OCI-LY3 (cell line): ENCODE results near the gene CDC42SE1.

ENCODE experiments used
- H2AFZ ChIP-seq: fragments of 200-600, 300-600 bp; shearing (Covaris generic); 2 replicates; pipeline ENCODE4 v1.6.0; 2014; ENCODE audit warnings: antibody characterized with exemption, low read depth, low read length
- H3K27ac ChIP-seq: fragments of 200-600, 300-600 bp; sonication (generic); 2 replicates; pipeline ENCODE4 v1.5.1; 2014; ENCODE audit warnings: mild to moderate bottlenecking, low read length, moderate library complexity, mixed read lengths
- H3K27me3 ChIP-seq: fragments of 200-600, 300-600 bp; sonication (generic); 2 replicates; pipeline ENCODE4 v1.6.1; 2014; ENCODE audit warnings: low read depth, low read length, mixed read lengths
- H3K36me3 ChIP-seq: fragments of 200-600, 300-600 bp; sonication (generic); replicated peaks from 2 replicates; pipeline ENCODE3; 2014; ENCODE audit warnings: low read depth, low read length, mixed read lengths
- H3K4me1 ChIP-seq: fragments of 300-600, 200-600 bp; sonication (generic); 2 replicates; pipeline ENCODE4 v1.6.1; 2014; ENCODE audit warnings: low read length, mixed read lengths
- H3K4me2 ChIP-seq: fragments of 200-600, 300-600 bp; sonication (generic); 2 replicates; pipeline ENCODE4 v1.6.1; 2014; ENCODE audit warnings: low read length, mixed read lengths
- H3K4me3 ChIP-seq: fragments of 300-600, 200-600 bp; sonication (generic); 2 replicates; pipeline ENCODE4 v1.5.1; 2014; ENCODE audit warnings: antibody characterized with exemption, mild to moderate bottlenecking, low read length, moderate library complexity
- H3K79me2 ChIP-seq: fragments of 300-600, 200-600 bp; shearing (Covaris generic); 2 replicates; pipeline ENCODE4 v1.6.1; 2014; ENCODE audit warnings: mild to moderate bottlenecking, low read length, mixed read lengths
- H3K9ac ChIP-seq: fragments of 300-600, 200-600 bp; shearing (Covaris generic); 2 replicates; pipeline ENCODE4 v1.6.0; 2014; ENCODE audit warnings: mild to moderate bottlenecking, low read length, moderate library complexity
- H3K9me3 ChIP-seq: fragments of 200-600, 300-600 bp; shearing (Covaris generic); 2 replicates; pipeline ENCODE4 v1.6.1; 2014; ENCODE audit warnings: low read length, mixed read lengths; ENCODE audit not compliant: insufficient read depth
- H4K20me1 ChIP-seq: fragments of 200-600, 300-600 bp; sonication (generic); 2 replicates; pipeline ENCODE4 v1.6.1; 2016; ENCODE audit warnings: low read length, mixed read lengths; ENCODE audit not compliant: insufficient read depth
- CTCF ChIP-seq: fragments of 200-600, 300-600 bp; sonication (generic); IDR thresholded peaks from 2 replicates; pipeline ENCODE4 v1.5.1; 2014; ENCODE audit warnings: antibody characterized with exemption, low read length, low read depth
- EZH2phosphoT487 ChIP-seq: fragments of 200-600 bp; shearing (Covaris generic); IDR thresholded peaks from 2 replicates; pipeline ENCODE4 v1.6.1; 2018; ENCODE audit warnings: antibody characterized with exemption, mixed run types, low read depth

Gene CDC42SE1

DNA sequence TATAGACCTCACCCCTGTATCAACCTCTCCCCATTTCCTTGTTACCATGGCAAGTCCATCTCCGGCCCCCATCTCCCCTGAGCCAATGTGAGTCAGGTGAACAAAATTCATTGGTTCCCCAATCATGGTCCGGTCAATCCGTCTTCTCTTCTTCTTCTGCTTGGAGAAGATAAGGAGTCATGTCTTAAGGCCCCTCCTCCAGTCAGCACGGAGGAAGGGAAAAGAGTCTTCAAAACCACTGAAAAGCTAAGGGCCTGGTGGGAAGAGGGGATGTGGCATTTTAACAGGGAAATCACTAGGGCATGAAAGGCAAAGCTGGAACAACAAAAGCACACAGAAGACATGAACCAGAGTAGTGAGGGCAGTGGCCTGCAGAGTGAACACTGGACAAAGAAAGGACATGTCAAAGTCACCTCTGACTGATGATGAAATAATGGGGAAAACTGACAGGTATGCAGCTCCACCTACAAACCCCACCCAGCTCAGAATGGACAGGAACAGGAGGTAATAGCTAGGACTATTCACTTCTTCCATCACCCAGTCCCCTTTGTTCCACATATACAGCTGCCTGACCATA, 4.4 kb downstream of the CDC42SE1 start:
- Histone ChIP-seq H3K27ac (no peak overlapping the region), H3K36me3 (peaks cover 57% of the 10 kb centered on the region), H3K4me3 (no peak overlapping the region), H3K79me2 (peaks cover 46% of the 10 kb centered on the region), H3K9me3 (no peaks in the 10 kb centered on the region), H3K27me3 (no peaks in the 10 kb centered on the region), H2AFZ (no peak overlapping the region), H3K4me1 (peaks cover 19% of the 10 kb centered on the region), H4K20me1 (peaks cover 23% of the 10 kb centered on the region), H3K4me2 (no peak overlapping the region), H3K9ac (no peak overlapping the region)
- TF ChIP-seq CTCF (no peak), EZH2phosphoT487 (no peak)

- peaks cover 8% of the 10 kb centered on the region for H3K4me1 ChIP-seq
- H2AFZ ChIP-seq: no peak overlapping the region
- peaks cover 47% of the 10 kb centered on the region for H3K36me3 ChIP-seq
- H3K9me3 ChIP-seq: no peaks in the 10 kb centered on the region
- no peak overlapping the region for H3K4me2 ChIP-seq
- no peak overlapping the region for H3K9ac ChIP-seq
- no peak overlapping the region for H3K27ac ChIP-seq
- H4K20me1 ChIP-seq: peaks cover 9% of the 10 kb centered on the region
- peaks cover 10% of the 10 kb centered on the region for H3K79me2 ChIP-seq
- H3K4me3 ChIP-seq: no peak overlapping the region
- TF ChIP-seq CTCF (no peak), EZH2phosphoT487 (no peak)
- no peaks in the 10 kb centered on the region for H3K27me3 ChIP-seq
Observed at GRCh38 chr1:151051356-151052009, 7.9 kb downstream of the CDC42SE1 start.

GRCh38 chr1:151050051-151050688, 9.3 kb downstream of the CDC42SE1 start:
- H3K4me3 ChIP-seq: no peak overlapping the region
- H3K9me3 ChIP-seq: no peaks in the 10 kb centered on the region
- H3K79me2 ChIP-seq: no peaks in the 10 kb centered on the region
- peaks cover 10% of the 10 kb centered on the region for H3K4me1 ChIP-seq
- no peak for TF ChIP-seq CTCF
- H4K20me1 ChIP-seq: no peaks in the 10 kb centered on the region
- H2AFZ ChIP-seq: no peak overlapping the region
- H3K9ac ChIP-seq: no peak overlapping the region
- H3K27me3 ChIP-seq: no peaks in the 10 kb centered on the region
- H3K36me3 ChIP-seq: peaks cover 33% of the 10 kb centered on the region
- no peak overlapping the region for H3K4me2 ChIP-seq
- H3K27ac ChIP-seq: no peak overlapping the region

GRCh38 chr1:151049458-151049857, 10.0 kb downstream of the CDC42SE1 start:
- H3K4me3 ChIP-seq: no peak overlapping the region
- no peak overlapping the region for H3K27ac ChIP-seq
- no peak overlapping the region for H3K4me2 ChIP-seq

More at GRCh38 chr1:151049458-151049857, 10.0 kb downstream of the CDC42SE1 start:
- no peaks in the 10 kb centered on the region for H3K9me3 ChIP-seq
- H3K36me3 ChIP-seq: peaks cover 26% of the 10 kb centered on the region
- no peaks in the 10 kb centered on the region for H3K27me3 ChIP-seq
- no peak overlapping the region for H3K9ac ChIP-seq
- H3K79me2 ChIP-seq: no peaks in the 10 kb centered on the region
- H3K4me1 ChIP-seq: peaks cover 10% of the 10 kb centered on the region
- no peak overlapping the region for H2AFZ ChIP-seq
- no peaks in the 10 kb centered on the region for H4K20me1 ChIP-seq
- TF ChIP-seq EZH2phosphoT487: no peak
- TF ChIP-seq CTCF: no peak
